GM21526 (cell line): ENCODE data around the gene GTF2IRD1.
"Not testable (repeated sequence)": the region's sequence is repeated elsewhere in the genome, so short reads cannot be mapped to it uniquely, and the experiment has no call there.

ENCODE experiments used
- ATAC-seq: cut with Tn5 transposase; IDR thresholded peaks from one replicate; pipeline ENCODE4 v1.9.1; 2021; ENCODE audit warnings: moderate library complexity; ENCODE audit not compliant: unreplicated experiment, low FRiP score

Gene GTF2IRD1

GRCh38 chr7:74429153-74429747 is 24.5 kb upstream of the GTF2IRD1 start:
- ATAC-seq, result no peak

GRCh38 chr7:74430409-74430808 is 23.3 kb upstream of the GTF2IRD1 start:
- ATAC-seq, result not testable (repeated sequence)

GRCh38 chr7:74430961-74431466 is 22.7 kb upstream of the GTF2IRD1 start:
- ATAC-seq, result no peak

- ATAC-seq, result not testable (repeated sequence)
These were observed 16.5 kb upstream of the GTF2IRD1 start for GRCh38 chr7:74437291-74437571.

GRCh38 chr7:74438327-74438726 is 15.4 kb upstream of the GTF2IRD1 start:
- ATAC-seq, result no peak

GRCh38 chr7:74439541-74439940 is 14.2 kb upstream of the GTF2IRD1 start:
- ATAC-seq, result no peak

GRCh38 chr7:74440143-74440542 is 13.6 kb upstream of the GTF2IRD1 start:
- ATAC-seq, result not testable (repeated sequence)

- ATAC-seq, result no peak
These were observed 11.9 kb upstream of the GTF2IRD1 start for GRCh38 chr7:74441801-74442200.

GRCh38 chr7:74443543-74444247 is 10.0 kb upstream of the GTF2IRD1 start:
- no peak for ATAC-seq

GRCh38 chr7:74449144-74449543 is 4.6 kb upstream of the GTF2IRD1 start:
- no peak for ATAC-seq

GRCh38 chr7:74449809-74450397 is 3.8 kb upstream of the GTF2IRD1 start:
- ATAC-seq, result no peak

- no peak for ATAC-seq
These were observed 871 bp upstream of the GTF2IRD1 start for GRCh38 chr7:74452748-74453321.

- ATAC-seq, result no peak
These were observed 567 bp downstream of the GTF2IRD1 start for GRCh38 chr7:74454021-74454924.

GRCh38 chr7:74454925-74455288 is 1.2 kb downstream of the GTF2IRD1 start:
- no peak for ATAC-seq

GRCh38 chr7:74455291-74455804 is 1.6 kb downstream of the GTF2IRD1 start:
- ATAC-seq, result no peak

GRCh38 chr7:74455928-74456327 is 2.2 kb downstream of the GTF2IRD1 start:
- no peak for ATAC-seq

GRCh38 chr7:74457007-74457406 is 3.3 kb downstream of the GTF2IRD1 start:
- no peak for ATAC-seq

- no peak for ATAC-seq
These were observed 8.4 kb downstream of the GTF2IRD1 start for GRCh38 chr7:74461970-74462706.

GRCh38 chr7:74462707-74463100 is 9.0 kb downstream of the GTF2IRD1 start:
- ATAC-seq, result no peak
